H9 (cell line): ENCODE data around the gene TPX2. TPM values are rescaled to one million over a fixed set of nuclear protein-coding genes. Genes with fewer than 3 reads are reported as not detected.
"Not testable (repeated sequence)": the region's sequence is repeated elsewhere in the genome, so short reads cannot be mapped to it uniquely, and the experiment has no call there.

Experiments used
- DNase-seq: peaks from one replicate; pipeline ENCODE4 v3.0.0-alpha.2; 2017
- H2AFZ ChIP-seq: one replicate; pipeline ENCODE4 v1.6.1; 2013; ENCODE audit warnings: mild to moderate bottlenecking, low read length, control low read depth, moderate library complexity
- H2AK5ac ChIP-seq: 2 replicates; pipeline ENCODE4 v1.6.1; 2013; ENCODE audit warnings: low read length, control low read depth, mixed read lengths; ENCODE audit not compliant: insufficient read length
- H2BK120ac ChIP-seq: one replicate; pipeline ENCODE4 v1.6.1; 2013; ENCODE audit warnings: low read depth, mild to moderate bottlenecking, low read length, control low read depth, inconsistent platforms; ENCODE audit not compliant: poor library complexity, severe bottlenecking
- H2BK12ac ChIP-seq: 2 replicates; pipeline ENCODE4 v1.6.1; 2013; ENCODE audit warnings: low read length, control low read depth, mixed read lengths, low read depth; ENCODE audit not compliant: insufficient read length
- H2BK15ac ChIP-seq: 2 replicates; pipeline ENCODE4 v1.6.1; 2013; ENCODE audit warnings: low read depth, low read length, control low read depth
- H2BK20ac ChIP-seq: one replicate; pipeline ENCODE4 v1.6.1; 2013; ENCODE audit warnings: low read depth, mild to moderate bottlenecking, low read length, control low read depth, inconsistent platforms; ENCODE audit not compliant: poor library complexity, severe bottlenecking
- H2BK5ac ChIP-seq: 2 replicates; pipeline ENCODE4 v1.6.1; 2013; ENCODE audit warnings: low read length, control low read depth, mixed read lengths; ENCODE audit not compliant: insufficient read length
- H3K14ac ChIP-seq: 2 replicates; pipeline ENCODE4 v1.6.1; 2013; ENCODE audit warnings: low read length, control low read depth; ENCODE audit not compliant: insufficient read depth
- H3K18ac ChIP-seq: 2 replicates; pipeline ENCODE4 v1.6.1; 2013; ENCODE audit warnings: low read depth, mild to moderate bottlenecking, mixed read lengths, low read length, control low read depth; ENCODE audit not compliant: insufficient read length
- H3K23ac ChIP-seq: 2 replicates; pipeline ENCODE4 v1.6.1; 2013; ENCODE audit warnings: low read length, control low read depth, mixed read lengths, low read depth; ENCODE audit not compliant: insufficient read length
- H3K23me2 ChIP-seq: 2 replicates; pipeline ENCODE4 v1.6.1; 2013; ENCODE audit warnings: low read depth, mild to moderate bottlenecking, mixed read lengths, low read length, control low read depth; ENCODE audit not compliant: insufficient read length, poor library complexity, severe bottlenecking
- H3K27ac ChIP-seq: 2 replicates; pipeline ENCODE4 v1.5.1; 2013; ENCODE audit warnings: low read length, control low read depth, mixed read lengths, low read depth; ENCODE audit not compliant: insufficient read length
- H3K27me3 ChIP-seq: 2 replicates; pipeline ENCODE4 v1.6.1; 2013; ENCODE audit warnings: low read length, control low read depth, inconsistent platforms; ENCODE audit not compliant: insufficient read depth
- H3K4ac ChIP-seq: 2 replicates; pipeline ENCODE4 v1.6.1; 2013; ENCODE audit warnings: low read depth, mild to moderate bottlenecking, control low read depth, inconsistent platforms, low read length, moderate library complexity
- H3K4me1 ChIP-seq: 2 replicates; pipeline ENCODE4 v1.6.1; 2013; ENCODE audit warnings: low read length, control low read depth, inconsistent platforms; ENCODE audit not compliant: insufficient read depth
- H3K4me2 ChIP-seq: 2 replicates; pipeline ENCODE4 v1.6.1; 2013; ENCODE audit warnings: low read length, control low read depth, mixed read lengths; ENCODE audit not compliant: insufficient read length, insufficient read depth
- H3K56ac ChIP-seq: 2 replicates; pipeline ENCODE4 v1.6.1; 2013; ENCODE audit warnings: low read depth, mild to moderate bottlenecking, mixed read lengths, low read length, control low read depth; ENCODE audit not compliant: insufficient read length
- H3K79me1 ChIP-seq: 2 replicates; pipeline ENCODE4 v1.6.1; 2013; ENCODE audit warnings: low read depth, mild to moderate bottlenecking, moderate library complexity, low read length, control low read depth, inconsistent platforms; ENCODE audit not compliant: insufficient read depth, poor library complexity, severe bottlenecking
- H3K79me2 ChIP-seq: 2 replicates; pipeline ENCODE4 v1.6.1; 2013; ENCODE audit warnings: low read length, control low read depth, inconsistent platforms; ENCODE audit not compliant: insufficient read depth
- H3K9ac ChIP-seq: 2 replicates; pipeline ENCODE4 v1.6.1; 2013; ENCODE audit warnings: low read length, control low read depth, mixed read lengths; ENCODE audit not compliant: insufficient read length; ENCODE audit errors: extremely low read depth
- H3K9me3 ChIP-seq: one replicate; pipeline ENCODE4 v1.6.1; 2013; ENCODE audit warnings: low read depth, low read length, inconsistent platforms; ENCODE audit not compliant: control insufficient read depth
- H3T11ph ChIP-seq: one replicate; pipeline ENCODE4 v1.6.1; 2013; ENCODE audit warnings: mild to moderate bottlenecking, low read length, control low read depth, inconsistent platforms
- H4K20me1 ChIP-seq: one replicate; pipeline ENCODE4 v1.6.1; 2013; ENCODE audit not compliant: control insufficient read depth, insufficient read length, insufficient read depth
- H4K5ac ChIP-seq: 2 replicates; pipeline ENCODE4 v1.6.1; 2013; ENCODE audit warnings: low read depth, mild to moderate bottlenecking, mixed read lengths, low read length, control low read depth; ENCODE audit not compliant: insufficient read length
- H4K8ac ChIP-seq: replicated peaks from 2 replicates; pipeline ENCODE4 v1.6.1; 2013; ENCODE audit warnings: low read length, control low read depth, mixed read lengths, low read depth; ENCODE audit not compliant: insufficient read length
- H4K91ac ChIP-seq: 2 replicates; pipeline ENCODE4 v1.6.1; 2013; ENCODE audit warnings: low read depth, mild to moderate bottlenecking, moderate library complexity, mixed read lengths, low read length, control low read depth; ENCODE audit not compliant: insufficient read length
- H3K27ac Mint-ChIP-seq, 3 experiments: 2 replicates in 2 of 3; 3 replicates in 1 of 3; pipeline ENCODE4 v1.8.0; 2020 to 2021; ENCODE audit warnings: mixed read lengths in 3 of 3, mild to moderate bottlenecking in 1 of 3, moderate library complexity in 1 of 3
- H3K27me3 Mint-ChIP-seq: 2 replicates; pipeline ENCODE4 v1.8.0; 2021; ENCODE audit warnings: low read depth, mild to moderate bottlenecking, moderate library complexity, mixed read lengths
- H3K36me3 Mint-ChIP-seq, 3 experiments: 2 replicates in 2 of 3; 3 replicates in 1 of 3; pipeline ENCODE4 v1.8.0; 2020 to 2021; ENCODE audit warnings: low read depth in 3 of 3, mixed read lengths in 3 of 3; ENCODE audit not compliant: insufficient read depth in 1 of 3
- H3K4me1 Mint-ChIP-seq, 2 experiments: 2 replicates each; pipeline ENCODE4 v1.8.0; 2020; ENCODE audit warnings: mixed read lengths in 2 of 2
- H3K4me3 Mint-ChIP-seq, 2 experiments: 2 replicates in 1 of 2; 3 replicates in 1 of 2; pipeline ENCODE4 v1.8.0; 2020 to 2021; ENCODE audit warnings: mild to moderate bottlenecking in 2 of 2, mixed read lengths in 2 of 2, moderate library complexity in 1 of 2
- H3K9me3 Mint-ChIP-seq, 2 experiments: 2 replicates in 1 of 2; 3 replicates in 1 of 2; pipeline ENCODE4 v1.8.0; 2020; ENCODE audit warnings: mild to moderate bottlenecking in 2 of 2, mixed read lengths in 2 of 2, moderate library complexity in 1 of 2
- CTCF ChIP-seq: fragments of 200-600 bp; sonication (generic); conservative IDR thresholded peaks from 3 replicates; pipeline ENCODE4 v1.8.0; 2021; ENCODE audit warnings: antibody characterized with exemption, mild to moderate bottlenecking
- WGBS: extraction: QIAGEN DNeasy Blood & Tissue Kit; methylation state at CpG from one replicate; pipeline ENCODE4 v1.1.7; 2013; ENCODE audit warnings: missing lambda C conversion rate, low lambda C conversion rate, mixed read lengths; ENCODE audit not compliant: insufficient read length; ENCODE audit errors: extremely low coverage; 5-methylcytosine and 5-hydroxymethylcytosine counted together
- total RNA-seq: library from RNA; stranded (reverse); gene quantifications from 2 replicates; pipeline ENCODE4 v1.2.1, GENCODE V29; 2021

TPX2 gene
- total RNA-seq, 1 experiment from 2014 or later: 161 TPM

GRCh38 chr20:31827059-31827458 is 88.0 kb downstream of the TPX2 start:
- no peaks in the 10 kb centered on the region for H3K23me2 ChIP-seq
- no peak overlapping the region for H3K18ac ChIP-seq
- no peak overlapping the region for H3K23ac ChIP-seq
- Mint-ChIP-seq H3K27ac (no peak overlapping the region), H3K27me3 (peaks cover 3% of the 10 kb centered on the region; the same call in 1 of the 2 replicates), H3K4me3 (no peak overlapping the region), H3K9me3 (no peaks in the 10 kb centered on the region), H3K4me1 (peaks cover 15 to 16% of the 10 kb centered on the region in 2 experiments), H3K36me3 (no peaks in the 10 kb centered on the region)
- H4K91ac ChIP-seq: no peak overlapping the region
- H3K79me1 ChIP-seq: no peaks in the 10 kb centered on the region
- DNase-seq: no peak
- no peak overlapping the region for H3K9ac ChIP-seq
- no peak overlapping the region for H2AFZ ChIP-seq
- H2BK15ac ChIP-seq: no peak overlapping the region
- no peak overlapping the region for H2BK12ac ChIP-seq
- H3K4me1 ChIP-seq: no peaks in the 10 kb centered on the region
- no peak overlapping the region for H4K8ac ChIP-seq
- H3K27ac ChIP-seq: no peak overlapping the region
- no peaks in the 10 kb centered on the region for H3K27me3 ChIP-seq
- no CpG with 5 or more reads among the region's 2 CpGs for WGBS
- no peak overlapping the region for H3T11ph ChIP-seq
- H2BK20ac ChIP-seq: no peak overlapping the region
- no peak overlapping the region for H4K5ac ChIP-seq
- H2AK5ac ChIP-seq: no peak overlapping the region
- H3K9me3 ChIP-seq: no peaks in the 10 kb centered on the region
- H3K4me2 ChIP-seq: no peak overlapping the region
- H4K20me1 ChIP-seq: no peaks in the 10 kb centered on the region
- H2BK120ac ChIP-seq: no peak overlapping the region
- H3K4ac ChIP-seq: no peak overlapping the region
- no peak overlapping the region for H3K56ac ChIP-seq
- no peak overlapping the region for H3K14ac ChIP-seq
- no peak for TF ChIP-seq CTCF
- no peak overlapping the region for H2BK5ac ChIP-seq
- no peaks in the 10 kb centered on the region for H3K79me2 ChIP-seq

- DNase-seq, H3K36me3 Mint-ChIP-seq, H2BK12ac ChIP-seq, H3K79me1 ChIP-seq, H2AFZ ChIP-seq, H2BK5ac ChIP-seq, H3K23me2 ChIP-seq, H3K79me2 ChIP-seq, H2BK15ac ChIP-seq, H3K4me1 ChIP-seq, H2BK20ac ChIP-seq, H3K27ac ChIP-seq, H2BK120ac ChIP-seq, H3K9ac ChIP-seq, H3K27me3 Mint-ChIP-seq, H3K9me3 ChIP-seq, H3K9me3 Mint-ChIP-seq, H3K4ac ChIP-seq, H4K20me1 ChIP-seq, H3K56ac ChIP-seq, H3K4me3 Mint-ChIP-seq, H3K18ac ChIP-seq, H3K14ac ChIP-seq, H4K5ac ChIP-seq, H2AK5ac ChIP-seq, H4K8ac ChIP-seq, H3K4me2 ChIP-seq, H3T11ph ChIP-seq, H3K27me3 ChIP-seq, H3K23ac ChIP-seq, H4K91ac ChIP-seq: not testable (repeated sequence)
- H3K27ac Mint-ChIP-seq: peak overlapping the region in 1 of 3 experiments; percentile 70; a peak in 1 of 7 replicates
- no CpG with 5 or more reads among the region's 11 CpGs for WGBS
- H3K4me1 Mint-ChIP-seq: peaks cover 12% of the 10 kb centered on the region in 2 experiments
These were observed 88.9 kb downstream of the TPX2 start for GRCh38 chr20:31828016-31828415.
